Common myeloid progenitor, CD34-positive (primary cell): ENCODE measurements around the gene ADISSP.

Experiments
- CTCF ChIA-PET: fragments of 350-600 bp; sonication (Branson Sonifier 250); formaldehyde crosslinking; loops from one replicate; lab custom pipeline; 2021; ENCODE audit warnings: antibody characterized with exemption; lab: Charles Lee
- POLR2A ChIA-PET: fragments of 350-600 bp; sonication (Branson Sonifier 250); formaldehyde crosslinking; loops from one replicate; lab custom pipeline; 2021; ENCODE audit warnings: antibody characterized with exemption; lab: Charles Lee
- DNase-seq, 3 donors: peaks; one replicate each; pipeline versions ENCODE4 v3.0.0 to v3.0.0-alpha.2; 2013
- H3K27ac ChIP-seq, 2 experiments: 1 replicate in 1 of 2; 2 replicates in 1 of 2; pipeline ENCODE4 v1.7.0; 2013; ENCODE audit warnings: inconsistent platforms in 2 of 2, low read length in 2 of 2, mild to moderate bottlenecking in 2 of 2, low read depth in 1 of 2, moderate library complexity in 1 of 2; ENCODE audit not compliant: severe bottlenecking in 2 of 2, insufficient read depth in 1 of 2, poor library complexity in 1 of 2
- H3K27me3 ChIP-seq, 5 experiments: replicated peaks in 2 of 5; 1 replicate in 3 of 5; 2 replicates in 2 of 5; pipeline versions ENCODE4 v1.6.1 to v1.7.0; 2013; ENCODE audit warnings: low read length in 4 of 5, mild to moderate bottlenecking in 2 of 5, moderate library complexity in 2 of 5, inconsistent platforms in 1 of 5; ENCODE audit not compliant: insufficient read depth in 5 of 5, control insufficient read depth in 4 of 5
- H3K36me3 ChIP-seq, 4 experiments: 1 replicate in 2 of 4; 2 replicates in 2 of 4; pipeline versions ENCODE4 v1.6.1 to v1.7.0; 2013; ENCODE audit warnings: low read length in 3 of 4, control low read depth in 1 of 4, mild to moderate bottlenecking in 1 of 4; ENCODE audit not compliant: control insufficient read depth in 4 of 4, insufficient read depth in 4 of 4
- H3K4me1 ChIP-seq, 4 experiments: 1 replicate in 3 of 4; 2 replicates in 1 of 4; pipeline versions ENCODE4 v1.6.1 to v1.7.1; 2013; ENCODE audit warnings: low read length in 3 of 4, mild to moderate bottlenecking in 3 of 4, control low read depth in 1 of 4, inconsistent platforms in 1 of 4, moderate library complexity in 1 of 4; ENCODE audit not compliant: control insufficient read depth in 4 of 4, insufficient read depth in 4 of 4; ENCODE audit errors: control extremely low read depth in 1 of 4
- H3K4me3 ChIP-seq, 7 experiments: 1 replicate in 4 of 7; 2 replicates in 3 of 7; pipeline versions ENCODE4 v1.5.1 to v1.7.0; 2013; ENCODE audit warnings: mild to moderate bottlenecking in 7 of 7, low read length in 6 of 7, moderate library complexity in 6 of 7, inconsistent platforms in 2 of 7, low read depth in 2 of 7, control low read depth in 1 of 7; ENCODE audit not compliant: insufficient read depth in 4 of 7, control insufficient read depth in 1 of 7; ENCODE audit errors: extremely low read depth in 1 of 7
- H3K9me3 ChIP-seq, 5 experiments: 1 replicate in 4 of 5; 2 replicates in 1 of 5; pipeline versions ENCODE4 v1.6.1 to v1.7.1; 2013; ENCODE audit warnings: low read length in 4 of 5, mild to moderate bottlenecking in 2 of 5, inconsistent platforms in 1 of 5, low read depth in 1 of 5, moderate library complexity in 1 of 5; ENCODE audit not compliant: control insufficient read depth in 4 of 5, insufficient read depth in 2 of 5; ENCODE audit errors: control extremely low read depth in 1 of 5
- WGBS: methylation state at CpG from one replicate; pipeline ENCODE4 v1.1.5; 2013; ENCODE audit not compliant: insufficient coverage; 5-methylcytosine and 5-hydroxymethylcytosine counted together

The ADISSP gene

GRCh38 chr20:3716195-3716834 lies 51.2 kb downstream of the ADISSP start:
- Histone ChIP-seq H3K36me3 (no peaks in the 10 kb centered on the region), H3K9me3 (no peaks in the 10 kb centered on the region), H3K4me1 (peaks cover 0 to 12% (median 3%) of the 10 kb centered on the region in 4 experiments), H3K27ac (no peak overlapping the region), H3K27me3 (peaks cover 0 to 7% (median 0%) of the 10 kb centered on the region in 5 experiments), H3K4me3 (no peak overlapping the region)
- ChIA-PET CTCF (interaction anchor here (0.5 to 2.6 kb wide), 23 partner anchors 8 to 985 kb away, joined by 3 to 14 read pairs (median 4); partner anchors contain the start of genes ADISSP and SPEF1), POLR2A (no interaction called here)
- whole genome bisulfite sequencing = 97% methylated on average over 3 of the region's 4 CpGs
- peak; percentile 64 to 77 (median 75) for DNase-seq

GRCh38 chr20:3714092-3714491 lies 53.5 kb downstream of the ADISSP start:
- POLR2A ChIA-PET = no interaction called here
- Histone ChIP-seq H3K9me3 (no peaks in the 10 kb centered on the region), H3K4me3 (no peak overlapping the region), H3K27me3 (peaks cover 0 to 2% (median 0%) of the 10 kb centered on the region in 5 experiments), H3K27ac (no peak overlapping the region), H3K4me1 (peaks cover 0 to 17% (median 5%) of the 10 kb centered on the region in 4 experiments), H3K36me3 (no peaks in the 10 kb centered on the region)
- CTCF ChIA-PET = interaction anchor here (1.0 to 9.7 kb wide), 7 partner anchors 10 to 67 kb away, joined by 3 to 121 read pairs (median 3); partner anchors contain the start of genes ADAM33 and SPEF1
- no peak for DNase-seq
- 98% methylated on average over 4 of the region's 4 CpGs for WGBS

- Histone ChIP-seq H3K4me1 (peaks cover 0 to 17% (median 5%) of the 10 kb centered on the region in 4 experiments), H3K36me3 (no peaks in the 10 kb centered on the region), H3K27ac (no peak within 1 kb of the TSS), H3K9me3 (no peaks in the 10 kb centered on the region), H3K4me3 (no peak within 1 kb of the TSS), H3K27me3 (peaks cover 0 to 2% (median 0%) of the 10 kb centered on the region in 5 experiments)
- ChIA-PET CTCF (interaction anchor here (1.0 to 9.7 kb wide), 3 partner anchors 37 to 46 kb away, joined by 4 to 121 read pairs (median 4); partner anchors contain the start of gene ADAM33), POLR2A (no interaction called here)
- 54% methylated on average over 10 of the region's 15 CpGs for WGBS
- DNase-seq = peak in 2 of 3 donors; percentile 17 to 22
These were observed 55.2 kb downstream of the ADISSP start, which contains the start of gene SIGLEC1 for GRCh38 chr20:3712279-3712873. SIGLEC1 (minus strand) TSS chr20:3712600; CDS start chr20:3707128, 5,472 bp downstream.

DNA sequence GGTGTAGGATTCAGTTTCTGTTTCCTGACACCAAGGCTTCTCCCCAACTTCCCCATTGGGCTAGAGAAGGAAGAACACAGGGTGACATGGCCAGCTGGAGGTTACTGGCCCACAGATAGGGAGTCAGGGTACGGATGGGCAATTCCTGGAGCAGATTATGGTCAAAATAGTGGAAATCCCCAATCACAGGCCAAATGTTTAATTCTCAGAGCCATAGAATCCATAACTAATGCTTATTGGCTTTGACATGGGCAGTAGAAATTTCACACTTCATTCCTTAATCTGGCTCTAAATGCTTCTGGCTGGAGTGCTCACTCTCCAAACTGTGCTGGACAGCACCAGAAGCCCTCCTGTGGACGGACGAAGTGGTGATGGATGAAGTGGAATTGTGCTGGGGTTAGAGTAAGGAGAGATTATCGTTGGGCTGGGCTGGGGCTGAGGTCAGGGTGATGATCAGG lies 56.0 kb downstream of the ADISSP start:
- no peak overlapping the region for H3K4me3 ChIP-seq
- DNase-seq = peak in 1 of 3 donors; percentile 9
- H3K27me3 ChIP-seq = peaks cover 0 to 2% (median 0%) of the 10 kb centered on the region in 5 experiments
- H3K4me1 ChIP-seq = peaks cover 0 to 17% (median 5%) of the 10 kb centered on the region in 4 experiments
- ChIA-PET POLR2A (interaction anchor here (1.0 kb wide), 1 partner anchor 35 kb away, joined by 4 read pairs; no protein-coding TSS in a partner anchor), CTCF (interaction anchor here (0.5 to 9.7 kb wide), 26 partner anchors 8 to 303 kb away, joined by 3 to 121 read pairs (median 5); partner anchors contain the start of genes ADAM33 and GFRA4)
- 98% methylated on average over 3 of the region's 4 CpGs for WGBS
- H3K9me3 ChIP-seq = no peaks in the 10 kb centered on the region
- H3K27ac ChIP-seq = no peak overlapping the region
- no peaks in the 10 kb centered on the region for H3K36me3 ChIP-seq

GRCh38 chr20:3710703-3711483 lies 56.7 kb downstream of the ADISSP start:
- ChIA-PET CTCF (interaction anchor here (0.5 to 9.7 kb wide), 32 partner anchors 8 to 560 kb away, joined by 3 to 121 read pairs (median 4); partner anchors contain the start of genes ADAM33 and GFRA4), POLR2A (interaction anchor here (1.0 kb wide), 1 partner anchor 34 kb away, joined by 4 read pairs; no protein-coding TSS in a partner anchor)
- WGBS = 42% methylated on average over 16 of the region's 18 CpGs
- Histone ChIP-seq H3K27ac (no peak overlapping the region), H3K36me3 (no peaks in the 10 kb centered on the region), H3K27me3 (peaks cover 0 to 2% (median 0%) of the 10 kb centered on the region in 5 experiments), H3K9me3 (no peaks in the 10 kb centered on the region), H3K4me3 (no peak overlapping the region), H3K4me1 (peaks cover 0 to 17% (median 5%) of the 10 kb centered on the region in 4 experiments)
- DNase-seq = peak; percentile 70 to 81 (median 79)

DNA sequence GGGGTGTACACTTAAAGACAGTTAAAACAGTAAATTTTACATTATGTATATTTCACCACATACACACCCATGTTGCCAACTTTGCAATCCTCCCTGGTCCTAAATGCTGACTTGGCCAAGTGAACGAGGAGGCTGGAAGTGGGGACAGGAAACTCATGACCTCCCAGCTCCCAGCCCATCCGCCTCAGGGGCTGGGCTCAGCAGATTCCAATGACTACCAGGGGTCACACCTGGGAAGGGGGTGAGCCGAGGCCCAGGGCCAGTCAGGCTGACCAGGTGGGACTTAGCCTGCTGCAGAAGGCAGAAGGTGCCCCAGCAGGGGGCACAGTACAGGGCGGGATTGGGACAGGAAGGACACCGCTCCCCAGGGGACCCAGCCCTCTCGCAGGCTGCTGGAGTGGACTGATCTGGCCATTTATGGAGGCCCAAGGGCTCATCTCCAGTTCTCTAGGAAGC lies 57.5 kb downstream of the ADISSP start:
- CTCF ChIA-PET = interaction anchor here (0.7 to 9.7 kb wide), 20 partner anchors 10 to 559 kb away, joined by 3 to 121 read pairs (median 6); partner anchors contain the start of genes ADAM33 and GFRA4
- POLR2A ChIA-PET = no interaction called here
- no peak overlapping the region for H3K4me3 ChIP-seq
- DNase-seq = no peak
- peaks cover 0 to 2% (median 0%) of the 10 kb centered on the region in 5 experiments for H3K27me3 ChIP-seq
- no peaks in the 10 kb centered on the region for H3K9me3 ChIP-seq
- H3K27ac ChIP-seq = no peak overlapping the region
- WGBS = 76% methylated on average over 5 of the region's 6 CpGs
- no peaks in the 10 kb centered on the region for H3K36me3 ChIP-seq
- H3K4me1 ChIP-seq = peaks cover 0 to 17% (median 5%) of the 10 kb centered on the region in 4 experiments
